Left colon (tissue), 2 donors: ENCODE data around the gene RPS19. TPM values are rescaled to one million over a fixed set of nuclear protein-coding genes. Genes with fewer than 3 reads are reported as not detected.

ENCODE experiments used
- ATAC-seq: fragments of 200-7000 bp; cut with Tn5 transposase; one replicate; pipeline ENCODE4 v1.9.1; 2020; ENCODE audit warnings: mild to moderate bottlenecking, moderate library complexity
- DNase-seq, 2 donors: peaks; one replicate each; pipeline ENCODE4 v3.0.0-alpha.2; 2020
- intact Hi-C, 2 donors: fragments of 100-400 bp; cut with DNase I in 1 of 2; cut with micrococcal nuclease in 1 of 2; formaldehyde crosslinking; loops; one replicate each; pipeline versions ENCODE4 v1.11.2 to v1.14.0; 2022; cut with DNase I, micrococcal nuclease
- total RNA-seq, 2 donors: library from RNA; stranded (reverse); fragmentation: NEBNext Ultra II Directional; extraction: Animal tissue kit (Norgen Biotek cat#: 25700); gene quantifications; one replicate each; pipeline ENCODE4 v1.2.1, GENCODE V29; 2021
- donor health status: DM: no; HTN: no; CAD: no.
- donor health status: DM: yes; HTN: yes; CAD: no.

RPS19 gene
- total RNA-seq, 2 donors from 2014 or later = 1,474 to 1,504 TPM

- intact Hi-C loops = no loop called here
- no peak for DNase-seq
- no peak for ATAC-seq
These were observed 29.8 kb downstream of the RPS19 start for GRCh38 chr19:41889896-41890295.

GRCh38 chr19:41890936-41891335 is 30.9 kb downstream of the RPS19 start:
- DNase-seq = no peak
- no peak for ATAC-seq
- intact Hi-C loops = no loop called here

- DNase-seq = no peak
- ATAC-seq = no peak
- intact Hi-C loops = no loop called here
These were observed 32.3 kb downstream of the RPS19 start for GRCh38 chr19:41892173-41892902.

- DNase-seq (no peak), ATAC-seq (peak; percentile 29)
- intact Hi-C loops = no loop called here
These were observed 33.8 kb downstream of the RPS19 start for GRCh38 chr19:41893899-41894298.

- ATAC-seq = no peak
- DNase-seq = no peak
These were observed 34.3 kb downstream of the RPS19 start for GRCh38 chr19:41894350-41894749.

GRCh38 chr19:41895745-41896580 is 35.9 kb downstream of the RPS19 start:
- DNase-seq (no peak), ATAC-seq (no peak)
- intact Hi-C loops = no loop called here

More at GRCh38 chr19:41894350-41894749, 34.3 kb downstream of the RPS19 start:
- intact Hi-C loops = no loop called here

- no peak for ATAC-seq
- intact Hi-C loops = no loop called here
- no peak for DNase-seq
These were observed 36.5 kb downstream of the RPS19 start for GRCh38 chr19:41896581-41896942.

- intact Hi-C loops = no loop called here
- DNase-seq (no peak), ATAC-seq (no peak)
These were observed 37.1 kb downstream of the RPS19 start for GRCh38 chr19:41897181-41897580.

GRCh38 chr19:41897820-41898219 is 37.8 kb downstream of the RPS19 start:
- DNase-seq (no peak), ATAC-seq (no peak)
- intact Hi-C loops = no loop called here

GRCh38 chr19:41898235-41898634 is 38.2 kb downstream of the RPS19 start:
- ATAC-seq (no peak), DNase-seq (no peak)
- intact Hi-C loops = no loop called here

GRCh38 chr19:41901707-41902360 is 41.8 kb downstream of the RPS19 start:
- no peak for ATAC-seq
- no peak for DNase-seq
- intact Hi-C loops = no loop called here

- intact Hi-C loops = no loop called here
These were observed 42.5 kb downstream of the RPS19 start for GRCh38 chr19:41902594-41902993.

GRCh38 chr19:41903193-41903953 is 43.3 kb downstream of the RPS19 start:
- intact Hi-C loops = no loop called here
- no peak for ATAC-seq
- no peak for DNase-seq

More at GRCh38 chr19:41902594-41902993, 42.5 kb downstream of the RPS19 start:
- DNase-seq (no peak), ATAC-seq (no peak)

GRCh38 chr19:41904118-41904870 is 44.2 kb downstream of the RPS19 start:
- ATAC-seq (peak; percentile 89), DNase-seq (peak; percentile 91 to 95)
- intact Hi-C loops = no loop called here

- ATAC-seq (peak; percentile 34), DNase-seq (no peak)
- intact Hi-C loops = no loop called here
These were observed 45.4 kb downstream of the RPS19 start for GRCh38 chr19:41905273-41906002.

GRCh38 chr19:41906271-41906670 is 46.2 kb downstream of the RPS19 start:
- intact Hi-C loops = no loop called here
- no peak for ATAC-seq

GRCh38 chr19:41906916-41907680 is 47.0 kb downstream of the RPS19 start:
- intact Hi-C loops = no loop called here
- no peak for DNase-seq
- ATAC-seq = no peak

More at GRCh38 chr19:41906271-41906670, 46.2 kb downstream of the RPS19 start:
- no peak for DNase-seq
